HG02571 (cell line): ENCODE results near the gene CASZ1.

Experiments used
- ATAC-seq: cut with Tn5 transposase; IDR thresholded peaks from one replicate; pipeline ENCODE4 v1.9.1; 2021; ENCODE audit warnings: mild to moderate bottlenecking, moderate library complexity; ENCODE audit not compliant: unreplicated experiment

Gene CASZ1

DNA sequence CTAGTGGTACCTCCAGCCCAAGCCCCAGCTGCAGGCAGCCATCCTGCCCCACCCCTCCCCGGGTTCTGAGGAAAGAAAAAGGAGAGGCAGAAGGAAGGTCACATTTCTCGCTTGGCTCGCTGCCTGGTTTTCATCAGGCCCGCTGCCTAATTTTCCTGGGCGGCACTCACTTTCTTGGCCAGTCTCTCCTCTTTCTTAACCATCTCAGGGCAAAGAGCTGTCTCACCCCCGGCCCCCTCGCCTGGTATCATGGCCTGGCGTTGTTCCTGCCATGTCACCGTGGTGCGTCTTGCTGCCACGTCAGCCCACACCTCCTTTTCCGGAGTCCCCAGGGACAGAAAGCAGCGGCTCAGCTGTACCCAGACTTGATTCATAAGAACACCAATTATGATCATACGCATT lies 26.6 kb upstream of the CASZ1 start:
- ATAC-seq: no peak

GRCh38 chr1:10821388-10821787 lies 24.9 kb upstream of the CASZ1 start:
- ATAC-seq: no peak

DNA sequence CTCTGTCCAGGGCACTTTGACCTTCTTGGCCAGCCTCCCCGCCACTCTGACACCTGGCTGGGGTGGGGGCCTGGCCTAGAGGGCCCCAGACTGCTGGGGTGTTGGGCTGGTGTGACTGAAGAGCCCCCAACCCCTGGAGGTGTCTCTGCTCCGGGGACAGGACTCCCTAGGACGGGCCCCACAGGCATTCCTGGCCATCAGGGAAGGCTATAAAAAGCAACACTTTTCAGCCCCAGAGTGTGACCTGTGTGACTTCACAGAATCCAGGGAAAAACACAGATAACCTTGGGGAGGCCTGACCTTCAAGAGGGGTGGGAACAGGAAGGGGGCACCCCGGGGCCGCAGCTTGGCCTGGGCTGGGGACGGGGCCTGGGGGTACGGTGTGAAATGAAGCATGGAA lies 24.0 kb upstream of the CASZ1 start:
- no peak for ATAC-seq

DNA sequence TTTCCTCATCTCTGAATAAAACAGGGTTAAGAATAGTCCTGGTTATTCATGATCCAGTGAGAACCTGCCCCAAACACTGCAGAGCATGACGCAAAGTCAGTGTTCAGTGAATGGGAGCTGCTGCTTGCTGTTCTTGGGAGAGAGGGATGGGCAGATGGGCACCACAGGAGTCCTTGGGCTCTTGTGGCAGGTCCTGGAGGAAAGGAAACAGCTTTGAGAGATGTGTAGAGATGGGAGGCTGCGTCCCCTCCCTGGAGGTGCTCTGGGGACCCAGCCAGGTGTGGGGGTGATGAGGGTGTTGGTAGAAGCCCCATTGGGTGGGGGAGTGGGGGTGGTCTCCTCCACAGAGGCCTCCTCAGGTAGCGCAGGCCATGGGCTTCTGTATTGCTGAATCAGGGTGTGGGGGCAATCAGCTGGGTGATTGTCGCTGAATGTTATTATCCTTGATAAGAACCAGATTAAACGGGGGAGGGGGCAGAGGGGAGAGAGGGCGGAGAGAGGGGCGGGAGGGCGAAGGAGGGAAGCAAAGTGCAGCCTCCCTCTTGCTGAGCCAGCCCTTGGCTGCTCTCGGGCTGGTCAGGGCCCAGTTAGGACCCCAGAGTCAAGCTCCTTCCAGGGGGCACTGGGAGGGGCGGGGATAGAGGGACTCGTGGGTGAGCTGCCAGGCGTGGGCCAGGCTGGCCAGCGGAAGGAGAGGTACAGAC lies 22.9 kb upstream of the CASZ1 start:
- ATAC-seq: no peak

DNA sequence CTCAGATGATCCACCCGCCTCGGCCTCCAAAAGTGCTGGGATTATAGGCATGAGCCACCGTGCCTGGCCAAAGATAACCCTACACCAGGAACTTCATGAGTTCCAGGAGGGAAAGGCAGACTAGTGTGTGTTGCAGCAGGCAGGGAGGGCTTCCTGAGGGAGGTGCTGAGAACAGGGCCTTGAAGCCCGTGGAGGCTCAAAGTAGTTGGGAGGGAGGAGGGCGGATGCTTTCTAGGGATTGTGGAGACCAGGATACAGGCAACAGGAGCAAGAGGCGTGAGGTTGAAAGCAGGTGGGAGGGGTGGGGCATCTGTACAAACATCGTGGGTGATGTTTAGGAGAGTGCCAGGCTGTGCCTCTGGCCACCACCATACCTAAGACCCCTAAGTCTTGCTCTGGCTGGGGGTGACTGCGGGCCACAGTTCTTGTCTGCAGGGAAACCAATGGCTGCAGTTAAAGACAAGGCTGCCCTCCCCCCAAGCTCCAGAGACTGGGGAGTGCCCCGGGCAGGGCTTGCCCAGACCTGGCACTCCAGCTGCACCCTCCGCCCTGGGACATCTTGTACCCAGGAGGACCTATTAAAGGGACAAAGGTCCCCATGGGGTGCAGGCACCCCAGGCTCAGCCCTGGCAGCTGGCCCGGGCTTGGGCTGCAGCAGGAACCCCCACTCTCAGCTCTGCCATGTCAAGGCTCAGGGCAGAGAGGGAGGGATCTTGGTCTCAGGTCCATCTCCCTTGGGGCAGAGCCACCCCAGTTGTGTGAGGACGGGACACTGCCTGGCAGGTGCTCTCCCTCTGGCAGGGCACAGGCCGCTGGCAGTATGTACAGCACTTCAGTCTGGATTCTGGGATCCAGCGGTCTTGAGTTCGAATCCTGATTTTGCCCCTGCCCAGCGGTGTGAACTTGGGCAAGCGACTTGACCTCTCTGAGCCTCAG lies 22.1 kb upstream of the CASZ1 start:
- no peak for ATAC-seq

- ATAC-seq: no peak
These were observed 20.4 kb upstream of the CASZ1 start for GRCh38 chr1:10816743-10817369.

- no peak for ATAC-seq
These were observed 19.8 kb upstream of the CASZ1 start for GRCh38 chr1:10816233-10816632.

DNA sequence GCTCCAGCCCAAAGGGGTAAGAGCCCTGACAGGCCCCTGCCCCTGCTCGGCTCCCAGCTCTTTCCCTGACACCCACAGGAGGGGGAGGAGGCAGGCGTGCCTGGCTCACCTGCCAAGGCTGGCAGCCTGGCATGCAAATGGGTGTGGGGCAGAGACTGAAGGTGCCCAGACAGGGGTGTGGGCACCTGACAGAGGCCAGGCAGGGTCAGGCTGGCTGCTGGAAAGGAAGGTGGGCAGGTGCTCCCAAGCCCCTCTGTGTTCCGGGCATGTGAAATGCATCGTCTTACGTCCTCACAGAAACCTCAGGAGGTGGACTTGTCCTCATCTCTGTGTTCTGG lies 19.4 kb upstream of the CASZ1 start:
- no peak for ATAC-seq

GRCh38 chr1:10814976-10815857 lies 18.8 kb upstream of the CASZ1 start:
- no peak for ATAC-seq

GRCh38 chr1:10814312-10814711 lies 17.9 kb upstream of the CASZ1 start:
- ATAC-seq: no peak

GRCh38 chr1:10813799-10814198 lies 17.4 kb upstream of the CASZ1 start:
- ATAC-seq: no peak

- no peak for ATAC-seq
These were observed 16.0 kb upstream of the CASZ1 start for GRCh38 chr1:10812387-10812915.

DNA sequence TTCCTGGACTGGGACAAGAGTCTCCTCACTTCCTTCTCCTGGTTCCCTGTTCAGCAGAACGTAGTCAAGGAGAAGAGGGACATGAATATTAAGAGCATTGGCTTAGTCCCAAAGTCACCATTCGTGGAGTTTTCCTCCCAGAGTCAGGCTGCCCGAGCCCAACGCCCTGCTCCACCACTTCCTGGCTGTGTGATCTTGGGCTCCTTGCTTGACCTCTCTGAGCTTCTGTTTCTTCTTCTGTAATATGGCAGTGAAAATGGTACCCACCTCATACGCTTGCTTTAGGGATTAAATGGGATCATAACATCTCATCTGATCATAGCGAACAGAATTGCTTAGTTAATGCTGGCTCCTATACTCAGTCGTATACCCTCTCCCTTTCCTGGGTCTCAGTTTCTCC lies 12.0 kb upstream of the CASZ1 start:
- no peak for ATAC-seq

- ATAC-seq: no peak
These were observed 10.5 kb upstream of the CASZ1 start for GRCh38 chr1:10806966-10807365.

GRCh38 chr1:10803971-10804820 lies 7.8 kb upstream of the CASZ1 start:
- ATAC-seq: no peak

DNA sequence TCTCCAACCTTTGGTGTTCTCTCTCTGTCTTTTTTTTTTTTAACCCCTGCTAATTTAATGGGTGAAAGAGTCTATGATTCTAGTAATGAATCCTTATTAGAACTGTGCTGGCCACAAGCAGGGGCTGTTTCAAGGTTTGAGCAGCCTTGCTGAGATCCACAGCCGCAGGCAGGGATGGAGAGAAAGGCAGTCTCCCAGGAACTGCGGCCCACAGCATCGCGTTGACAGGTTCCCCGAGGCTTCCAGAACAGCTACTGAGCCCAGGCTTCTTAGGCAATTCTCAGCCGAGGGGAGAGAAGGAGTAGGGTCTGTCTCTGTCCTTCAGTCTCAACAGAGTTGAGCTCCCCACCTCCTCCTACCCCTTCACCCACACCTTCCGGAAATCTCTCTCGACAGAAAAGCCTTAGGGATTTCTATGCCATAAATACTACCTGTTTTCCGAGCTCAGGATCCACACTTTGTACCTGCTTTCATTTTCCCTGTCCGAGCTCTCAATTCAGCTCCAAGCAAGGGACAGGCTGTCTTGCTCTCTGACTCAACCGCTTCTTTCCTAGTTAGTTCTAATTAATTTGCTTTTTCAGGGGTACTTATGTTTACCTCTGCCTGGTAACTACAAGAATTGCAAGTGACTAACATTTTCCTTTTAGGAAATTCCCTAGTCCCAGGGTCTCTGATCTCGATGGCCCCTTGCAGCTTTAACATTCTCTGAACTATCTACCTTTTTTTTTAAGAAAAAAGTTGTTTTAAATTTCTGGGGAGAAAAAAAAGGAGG lies 6.7 kb upstream of the CASZ1 start:
- no peak for ATAC-seq

DNA sequence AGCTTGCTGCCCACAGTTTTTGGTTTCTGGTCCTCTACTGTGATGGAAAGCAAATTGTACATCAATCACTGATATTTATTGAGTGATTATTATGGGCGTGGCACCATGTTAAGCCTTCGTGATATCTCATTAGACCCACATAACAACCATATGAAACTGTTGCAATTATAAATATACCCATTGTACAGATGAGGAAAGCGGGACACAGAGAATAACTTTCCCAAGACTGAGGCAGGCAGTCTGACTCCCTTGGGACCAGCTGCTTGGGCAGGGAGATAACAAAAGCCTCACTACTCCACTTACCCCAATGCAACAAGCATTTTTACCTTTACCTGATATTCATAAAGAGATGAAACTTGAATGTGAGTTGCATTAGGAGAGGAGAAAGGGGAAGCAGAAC lies 4.3 kb upstream of the CASZ1 start:
- no peak for ATAC-seq

GRCh38 chr1:10799726-10800125 lies 3.3 kb upstream of the CASZ1 start:
- no peak for ATAC-seq
